H7 (cell line): Measurements from ENCODE around the gene LENG1. TPM values are rescaled to one million over a fixed set of nuclear protein-coding genes. Genes with fewer than 3 reads are reported as not detected.
A peak's percentile ranks its signal among the peaks of the same experiment; 100 is the strongest.

Experiments used
- DNase-seq: peaks from one replicate; pipeline ENCODE4 v3.0.0; 2012
- H3K27me3 ChIP-seq: 2 replicates; pipeline ENCODE4 v1.6.0; 2011; ENCODE audit warnings: mild to moderate bottlenecking, low read length; ENCODE audit not compliant: control insufficient read depth, insufficient read depth
- H3K36me3 ChIP-seq: replicated peaks from 2 replicates; pipeline ENCODE4 v1.5.1; 2011; ENCODE audit warnings: low read length; ENCODE audit not compliant: control insufficient read depth, insufficient read depth
- H3K4me3 ChIP-seq: 2 replicates; pipeline ENCODE4 v1.5.1; 2011; ENCODE audit warnings: low read depth, mild to moderate bottlenecking, control low read depth, low read length, moderate library complexity; ENCODE audit not compliant: insufficient read depth
- total RNA-seq: library from RNA; depleted of rRNA; stranded (reverse); fragments of >200 nt; shearing (Covaris generic); gene quantifications from 2 replicates; pipeline ENCODE4 v1.2.3, GENCODE V29; 2014

LENG1 gene
- total RNA-seq, 1 experiment from 2014 or later, result 4.7 TPM

DNA sequence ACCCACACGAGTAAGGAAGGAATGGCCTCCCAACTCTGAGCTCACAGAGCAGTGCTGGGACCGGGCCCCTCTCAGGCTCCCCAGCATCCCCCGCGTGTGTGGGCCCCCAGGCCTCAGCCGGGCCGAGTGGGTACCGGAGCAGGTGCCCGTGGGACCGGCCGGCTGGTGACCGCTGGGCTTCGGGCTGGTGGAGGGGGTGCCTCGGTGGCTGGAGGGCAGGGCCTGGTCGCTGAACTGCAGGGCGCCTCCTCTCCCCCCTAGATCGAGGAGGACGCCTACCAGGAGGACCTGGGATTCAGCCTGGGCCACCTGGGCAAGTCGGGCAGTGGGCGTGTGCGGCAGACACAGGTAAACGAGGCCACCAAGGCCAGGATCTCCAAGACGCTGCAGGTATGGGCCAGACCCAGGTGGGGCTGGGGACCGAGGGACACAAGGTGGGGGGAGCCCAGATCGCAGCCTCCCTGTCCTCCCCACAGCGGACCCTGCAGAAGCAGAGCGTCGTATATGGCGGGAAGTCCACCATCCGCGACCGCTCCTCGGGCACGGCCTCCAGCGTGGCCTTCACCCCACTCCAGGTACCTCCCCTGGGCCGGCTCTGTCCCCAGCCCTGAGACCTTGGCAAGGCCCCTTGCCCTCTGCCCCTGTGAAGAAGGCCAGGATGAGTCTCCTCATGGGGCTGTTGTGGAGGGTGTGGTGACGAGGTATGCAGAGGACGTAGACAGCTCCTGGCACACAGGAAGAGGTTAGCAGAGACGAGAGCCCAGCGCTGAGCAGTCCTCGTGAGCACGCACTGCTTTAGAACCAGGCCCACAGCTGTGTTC, 30.5 kb downstream of the LENG1 start:
- H3K4me3 ChIP-seq, result no peak overlapping the region
- DNase-seq, result no peak
- H3K36me3 ChIP-seq, result peaks cover 21% of the 10 kb centered on the region
- no peaks in the 10 kb centered on the region for H3K27me3 ChIP-seq

DNA sequence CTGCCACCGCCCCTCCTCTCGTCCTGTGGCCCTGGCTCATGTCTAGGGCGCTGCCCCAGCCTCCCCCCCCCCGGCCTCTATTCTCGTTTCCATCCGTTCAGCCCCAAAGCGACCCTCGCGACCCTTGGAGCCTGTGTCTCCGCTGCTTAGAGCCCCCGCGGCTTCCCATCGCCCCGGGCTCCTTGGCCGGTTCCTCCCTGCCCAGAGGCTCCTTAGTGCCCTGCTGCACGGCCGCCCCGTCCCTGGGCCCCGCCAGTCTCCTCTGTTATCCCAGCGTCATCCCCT, 31.1 kb downstream of the LENG1 start:
- DNase-seq, result no peak
- H3K36me3 ChIP-seq, result peaks cover 23% of the 10 kb centered on the region
- no peaks in the 10 kb centered on the region for H3K27me3 ChIP-seq

GRCh38 chr19:54127688-54128440, 31.7 kb downstream of the LENG1 start:
- peak; percentile 52 for DNase-seq
- H3K27me3 ChIP-seq, result no peaks in the 10 kb centered on the region
- H3K36me3 ChIP-seq, result peaks cover 28% of the 10 kb centered on the region
- no peak overlapping the region for H3K4me3 ChIP-seq

More for the DNA sequence above, 31.1 kb downstream of the LENG1 start:
- H3K4me3 ChIP-seq, result no peak overlapping the region

DNA sequence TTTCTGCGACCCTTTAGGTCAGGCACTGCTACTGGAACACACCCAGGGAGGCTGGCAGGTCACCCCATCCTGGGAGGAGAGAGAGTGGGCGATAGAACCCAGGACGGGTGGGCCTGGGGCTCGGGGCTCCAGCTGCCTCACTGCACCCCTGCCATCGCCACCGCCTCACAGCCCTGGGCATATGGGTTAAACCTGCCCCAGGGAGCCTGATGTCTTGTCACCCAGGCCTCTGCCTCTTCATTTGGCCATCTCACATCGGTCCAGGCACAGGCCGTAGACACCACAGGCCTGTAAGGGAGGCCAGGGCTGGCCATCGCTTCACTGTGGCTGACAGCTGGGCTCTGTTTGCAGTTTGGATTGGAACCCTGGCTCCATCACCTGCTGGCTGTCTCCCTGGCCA, 33.8 kb downstream of the LENG1 start:
- no peak for DNase-seq
- Histone ChIP-seq H3K36me3 (peaks cover 34% of the 10 kb centered on the region), H3K27me3 (no peaks in the 10 kb centered on the region), H3K4me3 (no peak overlapping the region)

GRCh38 chr19:54124393-54124792, 35.1 kb downstream of the LENG1 start:
- Histone ChIP-seq H3K36me3 (peaks cover 30% of the 10 kb centered on the region), H3K4me3 (no peak overlapping the region), H3K27me3 (no peaks in the 10 kb centered on the region)
- DNase-seq, result peak; percentile 55

DNA sequence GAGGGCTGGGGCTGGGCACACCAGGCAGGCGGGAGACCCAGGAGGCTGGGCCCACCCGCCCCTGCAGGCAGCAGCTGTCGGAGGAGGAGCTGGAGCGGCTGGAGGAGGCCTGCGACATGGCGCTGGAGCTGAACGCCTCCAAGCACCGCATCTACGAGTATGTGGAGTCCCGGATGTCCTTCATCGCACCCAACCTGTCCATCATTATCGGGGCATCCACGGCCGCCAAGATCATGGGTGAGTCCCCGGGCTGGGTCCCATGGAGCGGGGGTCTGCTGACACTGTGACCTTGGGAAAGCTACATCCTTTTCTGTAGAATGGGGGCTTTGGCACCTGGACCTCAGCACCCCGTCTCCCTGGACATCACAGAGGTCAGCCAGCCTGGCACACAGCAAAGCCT, 35.8 kb downstream of the LENG1 start:
- H3K36me3 ChIP-seq, result peaks cover 29% of the 10 kb centered on the region

DNA sequence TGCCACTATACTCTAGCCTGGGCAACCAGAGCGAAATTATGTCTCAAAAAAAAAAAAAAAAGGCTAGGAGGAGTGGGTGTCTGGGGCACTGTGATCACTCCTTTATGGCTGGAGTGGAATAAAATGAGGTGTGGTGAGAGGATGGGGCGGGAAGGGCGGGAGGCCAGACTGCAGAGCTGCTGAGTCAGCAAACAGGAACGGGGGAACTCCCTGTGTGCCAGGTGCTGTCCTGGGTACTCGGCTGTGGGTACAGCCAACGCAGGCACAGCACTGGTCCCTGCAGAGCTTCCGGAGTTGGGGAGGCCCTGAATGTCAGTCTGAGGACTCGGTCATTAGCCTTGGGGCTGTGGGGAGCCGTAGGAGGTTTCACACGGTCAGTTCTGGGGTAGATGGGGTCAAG, 38.3 kb downstream of the LENG1 start:
- peaks cover 32% of the 10 kb centered on the region for H3K36me3 ChIP-seq
- DNase-seq, result no peak
- no peaks in the 10 kb centered on the region for H3K27me3 ChIP-seq
- H3K4me3 ChIP-seq, result no peak overlapping the region

More for the DNA sequence above, 35.8 kb downstream of the LENG1 start:
- no peak for DNase-seq
- no peaks in the 10 kb centered on the region for H3K27me3 ChIP-seq
- no peak overlapping the region for H3K4me3 ChIP-seq

GRCh38 chr19:54115109-54116063, 44.1 kb downstream of the LENG1 start, which contains the start of the genes PRPF31 and TFPT:
Gene PRPF31, plus strand, starts transcription at chr19:54115754. Its CDS starts 2,525 bp downstream, at chr19:54118279.
Gene TFPT, minus strand, starts transcription at chr19:54115657. Its CDS starts 388 bp downstream, at chr19:54115269.
- peak; percentile 97 for DNase-seq
- Histone ChIP-seq H3K36me3 (peaks cover 11% of the 10 kb centered on the region), H3K27me3 (no peaks in the 10 kb centered on the region), H3K4me3 (peak within 1 kb of the TSS; percentile 83)

- H3K4me3 ChIP-seq, result peak overlapping the region; percentile 83
- H3K36me3 ChIP-seq, result peaks cover 16% of the 10 kb centered on the region
- H3K27me3 ChIP-seq, result no peaks in the 10 kb centered on the region
- DNase-seq, result peak; percentile 71
Measured at GRCh38 chr19:54114340-54115108, 45.0 kb downstream of the LENG1 start.

GRCh38 chr19:54109651-54110050, 49.9 kb downstream of the LENG1 start:
- H3K36me3 ChIP-seq, result peaks cover 35% of the 10 kb centered on the region
- DNase-seq, result no peak

DNA sequence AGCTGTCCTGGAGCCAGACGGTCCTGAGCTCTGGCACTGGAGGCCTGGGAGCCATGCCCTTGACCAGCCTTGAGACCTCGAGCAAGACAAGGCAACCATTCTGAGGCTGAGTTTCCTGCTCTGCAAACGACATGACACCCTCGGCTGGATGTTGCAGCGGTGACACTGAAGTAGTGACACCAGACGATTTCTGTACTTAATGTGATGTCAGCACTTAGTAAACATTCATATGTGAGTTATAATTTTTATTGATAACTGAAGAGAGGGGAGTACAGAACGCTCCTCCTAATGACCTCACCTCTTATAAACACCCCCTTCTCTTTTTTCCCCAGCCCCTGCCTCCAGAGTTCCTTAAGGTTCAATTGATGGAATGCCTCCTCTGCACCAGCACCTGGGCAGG, 51.0 kb downstream of the LENG1 start:
- Histone ChIP-seq H3K4me3 (no peak overlapping the region), H3K27me3 (no peaks in the 10 kb centered on the region), H3K36me3 (peaks cover 35% of the 10 kb centered on the region)
- no peak for DNase-seq

More at GRCh38 chr19:54109651-54110050, 49.9 kb downstream of the LENG1 start:
- Histone ChIP-seq H3K27me3 (no peaks in the 10 kb centered on the region), H3K4me3 (no peak overlapping the region)

DNA sequence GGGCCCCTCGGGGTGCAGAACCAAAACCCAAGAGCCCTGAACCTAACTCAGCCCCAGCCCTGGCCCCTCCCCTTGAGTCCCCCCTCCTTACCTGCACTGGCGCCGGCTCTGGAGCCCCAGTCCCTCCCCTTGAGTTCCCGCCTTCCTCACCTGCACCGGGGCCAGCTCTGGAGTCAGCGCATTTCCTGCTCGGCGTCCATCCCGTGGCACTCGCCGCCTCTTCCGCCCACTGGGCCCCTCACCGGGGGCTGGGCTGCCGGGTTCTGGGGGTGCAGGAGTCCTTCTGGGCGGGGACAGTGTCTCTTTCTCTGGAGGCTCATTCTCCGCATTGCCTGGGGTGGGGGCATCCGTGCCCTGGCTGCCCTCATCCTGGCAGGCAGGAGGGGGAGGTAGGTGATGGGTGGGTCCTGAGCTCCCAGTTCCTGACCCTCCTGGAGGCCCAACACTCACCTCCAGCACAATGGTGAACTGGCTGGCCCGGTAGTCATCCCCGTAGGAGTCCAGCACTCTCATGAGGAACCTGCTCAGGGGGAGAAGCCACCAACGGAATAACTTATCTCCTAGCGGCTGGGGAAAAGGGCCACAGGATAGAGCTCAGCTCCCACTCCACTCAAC, 51.5 kb downstream of the LENG1 start:
- H3K4me3 ChIP-seq, result no peak overlapping the region
- no peaks in the 10 kb centered on the region for H3K27me3 ChIP-seq
- peaks cover 35% of the 10 kb centered on the region for H3K36me3 ChIP-seq
- peak; percentile 64 for DNase-seq

DNA sequence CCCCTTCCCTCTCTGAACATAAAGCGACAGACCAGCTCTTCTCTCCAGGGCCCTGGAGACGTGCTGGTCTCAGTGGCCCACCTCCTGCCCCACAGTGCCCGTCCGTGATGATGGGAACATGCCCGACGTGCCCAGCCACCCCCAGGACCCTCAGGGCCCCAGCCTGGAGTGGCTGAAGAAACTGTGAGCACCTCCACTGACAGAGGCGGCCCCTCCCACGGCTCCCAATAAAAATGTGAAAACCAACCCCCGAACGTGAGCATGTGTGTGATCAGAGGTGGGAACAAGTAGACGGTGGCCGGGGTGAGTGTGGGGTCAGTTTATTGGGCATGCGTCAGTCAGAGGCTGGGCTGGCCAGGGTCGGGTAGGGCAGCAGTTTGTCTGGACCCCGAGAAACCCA, 52.8 kb downstream of the LENG1 start:
- no peaks in the 10 kb centered on the region for H3K27me3 ChIP-seq
- peaks cover 35% of the 10 kb centered on the region for H3K36me3 ChIP-seq
- peak; percentile 31 for DNase-seq
- no peak overlapping the region for H3K4me3 ChIP-seq
